ENCODE results near the gene CECR2.

The CECR2 gene

GRCh38 chr22:17368554-17369438, 464 bp upstream of the CECR2 start:
- no peak for FAIRE-seq

- FAIRE-seq = no peak
Observed at GRCh38 chr22:17370026-17370765, 936 bp downstream of the CECR2 start.

GRCh38 chr22:17370766-17371432, 1.6 kb downstream of the CECR2 start:
- no peak for FAIRE-seq

GRCh38 chr22:17371448-17371847, 2.2 kb downstream of the CECR2 start:
- no peak for FAIRE-seq

- no peak for FAIRE-seq
Observed at GRCh38 chr22:17373855-17374254, 4.6 kb downstream of the CECR2 start.

GRCh38 chr22:17375914-17376614, 6.8 kb downstream of the CECR2 start:
- no peak for FAIRE-seq

- no peak for FAIRE-seq
Observed at GRCh38 chr22:17376950-17377349, 7.7 kb downstream of the CECR2 start.

GRCh38 chr22:17379944-17380343, 10.7 kb downstream of the CECR2 start:
- FAIRE-seq = no peak

- no peak for FAIRE-seq
Observed at GRCh38 chr22:17380359-17381087, 11.3 kb downstream of the CECR2 start.

- FAIRE-seq = no peak
Observed at GRCh38 chr22:17381192-17381913, 12.1 kb downstream of the CECR2 start.

- FAIRE-seq = no peak
Observed at GRCh38 chr22:17384612-17385330, 15.5 kb downstream of the CECR2 start.

GRCh38 chr22:17387356-17387755, 18.1 kb downstream of the CECR2 start:
- no peak for FAIRE-seq

- no peak for FAIRE-seq
Observed at GRCh38 chr22:17388235-17388634, 19.0 kb downstream of the CECR2 start.

GRCh38 chr22:17390087-17390486, 20.8 kb downstream of the CECR2 start:
- FAIRE-seq = no peak

- no peak for FAIRE-seq
Observed at GRCh38 chr22:17396516-17396915, 27.3 kb downstream of the CECR2 start.

GRCh38 chr22:17397756-17398547, 28.7 kb downstream of the CECR2 start:
- no peak for FAIRE-seq

- no peak for FAIRE-seq
Observed at GRCh38 chr22:17400305-17400704, 31.0 kb downstream of the CECR2 start.

GRCh38 chr22:17401728-17402127, 32.5 kb downstream of the CECR2 start:
- FAIRE-seq = no peak

- FAIRE-seq = no peak
Observed at GRCh38 chr22:17402293-17402692, 33.0 kb downstream of the CECR2 start.

- FAIRE-seq = no peak
Observed at GRCh38 chr22:17403906-17404305, 34.6 kb downstream of the CECR2 start.
